ENCODE results near the gene JAZF1. TPM values are rescaled to one million over a fixed set of nuclear protein-coding genes. Genes with fewer than 3 reads are reported as not detected.

Gene JAZF1
- total RNA-seq, 4 donors from 2014 or later: 12.7 to 19.2 (median 14.7) TPM

DNA sequence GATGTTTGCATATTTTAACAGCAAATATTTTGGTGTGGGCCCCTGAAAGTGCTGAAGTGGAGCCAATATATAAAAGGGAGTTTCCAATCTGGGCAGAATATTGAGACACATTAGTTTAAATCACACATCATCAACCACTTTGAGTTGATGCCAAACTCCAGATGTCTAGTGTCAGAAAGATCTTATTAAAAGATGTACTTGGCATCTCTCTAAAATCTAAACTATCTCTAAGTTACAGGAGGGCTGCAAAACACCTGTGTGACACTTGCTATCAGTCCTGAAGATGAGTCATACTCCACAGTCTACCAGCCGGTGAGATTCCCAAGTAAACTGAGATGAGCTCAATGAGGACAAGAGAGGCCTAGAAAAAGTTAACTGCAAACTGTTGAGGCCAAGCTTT is 11.4 kb downstream of the JAZF1 start:
- peaks cover 29 to 32% of the 10 kb centered on the region in 2 donors for H3K4me1 ChIP-seq
- H3K4me3 ChIP-seq (replicated peaks in 1 of 3): no peak overlapping the region
- intact Hi-C loops (cut with DNase I): no loop called here
- WGBS, 2 donors: 61 to 80% methylated on average over 1 of the region's 1 CpG
- DNase-seq: no peak
- H3K27ac ChIP-seq: no peak overlapping the region
- TF ChIP-seq, protein P1, sequence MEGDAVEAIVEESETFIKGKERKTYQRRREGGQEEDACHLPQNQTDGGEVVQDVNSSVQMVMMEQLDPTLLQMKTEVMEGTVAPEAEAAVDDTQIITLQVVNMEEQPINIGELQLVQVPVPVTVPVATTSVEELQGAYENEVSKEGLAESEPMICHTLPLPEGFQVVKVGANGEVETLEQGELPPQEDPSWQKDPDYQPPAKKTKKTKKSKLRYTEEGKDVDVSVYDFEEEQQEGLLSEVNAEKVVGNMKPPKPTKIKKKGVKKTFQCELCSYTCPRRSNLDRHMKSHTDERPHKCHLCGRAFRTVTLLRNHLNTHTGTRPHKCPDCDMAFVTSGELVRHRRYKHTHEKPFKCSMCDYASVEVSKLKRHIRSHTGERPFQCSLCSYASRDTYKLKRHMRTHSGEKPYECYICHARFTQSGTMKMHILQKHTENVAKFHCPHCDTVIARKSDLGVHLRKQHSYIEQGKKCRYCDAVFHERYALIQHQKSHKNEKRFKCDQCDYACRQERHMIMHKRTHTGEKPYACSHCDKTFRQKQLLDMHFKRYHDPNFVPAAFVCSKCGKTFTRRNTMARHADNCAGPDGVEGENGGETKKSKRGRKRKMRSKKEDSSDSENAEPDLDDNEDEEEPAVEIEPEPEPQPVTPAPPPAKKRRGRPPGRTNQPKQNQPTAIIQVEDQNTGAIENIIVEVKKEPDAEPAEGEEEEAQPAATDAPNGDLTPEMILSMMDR (IDR thresholded peaks at IDR 0.05): no peak
- TF ChIP-seq POLR2A (IDR thresholded peaks at IDR 0.05): no peak
- no peaks in the 10 kb centered on the region for H3K27me3 ChIP-seq
- H3K9me3 ChIP-seq: no peaks in the 10 kb centered on the region
- no peaks in the 10 kb centered on the region for H3K36me3 ChIP-seq

DNA sequence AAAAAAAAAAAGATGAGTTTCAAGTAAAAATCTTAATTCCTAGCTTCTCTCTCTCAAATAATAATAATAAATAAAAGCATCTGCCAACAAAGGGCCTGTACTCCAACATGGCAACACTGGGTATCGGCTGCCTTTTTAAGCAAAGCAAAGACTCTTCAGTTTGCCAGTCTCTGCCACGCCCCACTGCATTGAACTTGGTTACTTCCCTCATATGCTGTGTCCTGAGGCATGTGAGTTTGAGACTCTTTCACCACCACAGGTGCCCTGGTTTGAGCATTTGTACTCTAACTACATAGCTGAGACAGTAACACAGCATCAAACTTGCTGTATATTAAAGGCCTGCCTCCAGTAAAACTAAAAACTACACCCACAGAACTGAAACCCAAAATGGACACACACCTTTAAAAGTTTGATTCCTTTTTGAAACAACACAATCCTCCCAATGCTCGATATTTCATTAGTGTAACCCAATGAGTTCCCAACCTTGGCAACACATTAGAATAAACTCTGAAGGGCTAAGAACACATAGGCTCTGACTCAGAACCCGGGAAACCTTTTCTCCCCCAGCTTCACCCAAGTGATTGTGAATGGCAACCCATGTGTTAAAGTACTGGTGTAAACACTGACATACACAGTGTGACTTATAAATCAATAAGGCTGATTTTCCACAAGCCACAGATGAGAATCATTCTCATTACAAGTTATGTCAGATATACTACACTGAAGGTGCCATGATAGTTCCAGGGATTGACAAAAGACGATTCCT is 12.0 kb downstream of the JAZF1 start:
- Histone ChIP-seq H3K4me3 (replicated peaks in 1 of 3) (no peak overlapping the region), H3K27ac (no peak overlapping the region), H3K36me3 (no peaks in the 10 kb centered on the region), H3K4me1 (peaks cover 29 to 32% of the 10 kb centered on the region in 2 donors), H3K27me3 (no peaks in the 10 kb centered on the region), H3K9me3 (no peaks in the 10 kb centered on the region)
- peak; percentile 32 to 44 for DNase-seq
- TF ChIP-seq POLR2A (IDR thresholded peaks at IDR 0.05): no peak
- TF ChIP-seq, protein P1 (IDR thresholded peaks at IDR 0.05): no peak
- 75 to 80% methylated on average over 5 of the region's 5 CpGs for WGBS, 2 donors
- intact Hi-C loops (cut with DNase I): no loop called here

DNA sequence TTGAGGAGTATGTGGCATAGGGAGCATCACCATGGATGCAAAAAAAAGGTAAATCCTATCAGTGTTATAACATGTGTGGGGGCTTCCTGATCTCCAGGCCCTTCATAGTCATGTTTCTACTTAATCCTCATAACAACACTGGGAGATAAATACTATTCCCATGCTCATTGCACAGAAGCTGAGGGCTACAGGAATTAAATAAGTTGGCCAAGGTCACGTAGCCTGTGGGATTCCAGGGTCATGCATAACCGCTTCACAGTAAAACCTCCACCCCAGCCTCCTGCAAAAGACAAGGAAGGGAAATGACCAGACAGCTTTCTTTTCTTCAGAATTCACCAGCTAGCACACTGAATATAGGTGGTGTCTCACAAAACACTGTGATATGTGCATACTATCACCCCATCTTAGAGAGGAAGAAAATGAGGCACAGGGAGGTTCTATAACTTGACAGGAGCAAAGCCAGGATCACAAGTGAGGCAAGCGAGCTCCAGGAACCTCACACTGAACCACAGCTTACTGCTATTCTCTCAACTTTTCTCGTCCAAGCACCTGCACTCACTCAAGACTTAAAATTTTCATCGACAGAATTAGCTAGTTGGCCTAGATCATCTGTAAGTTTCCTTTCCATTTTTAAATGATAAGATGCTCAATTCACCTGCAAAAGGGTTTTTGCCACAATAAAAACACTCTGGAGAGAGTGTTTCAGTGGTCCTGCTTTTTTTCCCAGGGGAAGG is 13.4 kb downstream of the JAZF1 start:
- no peaks in the 10 kb centered on the region for H3K9me3 ChIP-seq
- H3K36me3 ChIP-seq: no peaks in the 10 kb centered on the region
- no peak overlapping the region for H3K27ac ChIP-seq
- TF ChIP-seq, protein P1 (IDR thresholded peaks at IDR 0.05): no peak
- TF ChIP-seq POLR2A (IDR thresholded peaks at IDR 0.05): no peak
- H3K4me3 ChIP-seq (replicated peaks in 1 of 3): no peak overlapping the region
- H3K4me1 ChIP-seq: peaks cover 29 to 32% of the 10 kb centered on the region in 2 donors
- WGBS, 2 donors: 87 to 94% methylated on average over 5 of the region's 5 CpGs
- no peaks in the 10 kb centered on the region for H3K27me3 ChIP-seq
- DNase-seq: no peak
- intact Hi-C loops (cut with DNase I): no loop called here

DNA sequence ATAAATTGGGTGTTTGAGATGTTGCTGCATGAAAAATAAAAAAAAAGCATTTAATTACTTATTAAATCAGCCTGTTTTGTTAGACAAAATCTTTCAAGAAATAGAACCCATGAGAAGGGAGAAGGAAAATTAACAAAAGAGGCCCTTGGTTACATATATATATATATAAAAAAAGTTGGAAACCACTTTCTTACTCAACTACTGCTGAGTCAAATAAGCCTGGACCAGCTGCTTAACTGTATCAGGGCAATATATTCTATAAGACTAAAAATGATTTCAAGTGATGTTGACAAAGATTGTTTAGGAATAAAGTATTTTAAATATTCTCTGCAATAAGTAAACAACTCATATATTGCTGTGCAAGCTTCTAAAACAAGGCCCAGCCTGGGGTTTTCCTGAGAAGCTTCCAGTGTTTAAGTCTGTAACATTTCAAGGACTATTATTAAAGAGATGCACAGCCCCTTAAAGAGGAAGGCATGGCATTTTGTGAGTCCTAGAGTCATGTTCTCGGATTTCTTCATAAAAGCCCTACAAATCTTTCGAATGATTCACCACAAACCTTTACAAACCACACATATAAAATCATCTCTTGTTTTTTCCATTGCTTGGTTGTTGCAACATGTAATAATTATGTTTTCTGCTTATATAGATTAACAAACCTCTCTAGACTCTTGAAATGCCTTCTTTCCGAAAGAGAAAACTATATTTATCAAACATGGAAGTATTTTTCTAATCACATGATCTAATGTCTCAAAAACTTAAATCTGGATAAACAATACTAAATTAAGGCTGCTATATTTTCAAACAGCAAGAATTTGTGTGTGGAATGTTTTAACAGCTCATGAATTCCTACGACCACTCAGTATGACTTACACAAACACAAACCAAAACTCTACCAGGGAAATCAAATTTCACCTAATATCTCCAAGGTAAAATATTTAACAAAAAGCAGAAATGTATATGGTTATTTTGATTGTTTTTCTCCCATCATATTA is 14.3 kb downstream of the JAZF1 start:
- Histone ChIP-seq H3K27ac (no peak overlapping the region), H3K4me3 (replicated peaks in 1 of 3) (no peak overlapping the region), H3K27me3 (no peaks in the 10 kb centered on the region), H3K4me1 (peaks cover 29 to 32% of the 10 kb centered on the region in 2 donors), H3K9me3 (no peaks in the 10 kb centered on the region), H3K36me3 (no peaks in the 10 kb centered on the region)
- 70% methylated on average over 4 of the region's 4 CpGs for WGBS, 2 donors
- TF ChIP-seq, protein P1 (IDR thresholded peaks at IDR 0.05): no peak
- TF ChIP-seq POLR2A (IDR thresholded peaks at IDR 0.05): no peak
- DNase-seq: no peak
- intact Hi-C loops (cut with DNase I): no loop called here
